Panc1 (cell line): ENCODE measurements around the gene C1orf50.

Source experiments
- POLR2AphosphoS5 ChIP-seq: IDR thresholded peaks from 2 replicates; pipeline ENCODE4 v1.6.1; 2012; ENCODE audit warnings: mild to moderate bottlenecking, low read depth, low read length, moderate library complexity
- SIN3A ChIP-seq: IDR thresholded peaks from 2 replicates; pipeline ENCODE4 v1.6.1; 2012; ENCODE audit warnings: low read depth, mild to moderate bottlenecking, low read length, moderate library complexity, borderline replicate concordance; ENCODE audit not compliant: insufficient read depth
- TCF7L2 ChIP-seq: IDR thresholded peaks from 2 replicates; pipeline ENCODE4 v1.6.1; 2011; ENCODE audit warnings: mild to moderate bottlenecking, low read depth, low read length, inconsistent platforms
- TF ChIP-seq, protein P1 (sequence below): fragments of 450-650 bp; IDR thresholded peaks from 2 replicates; pipeline ENCODE4 v1.5.1; 2017; ENCODE audit warnings: mild to moderate bottlenecking
- TF ChIP-seq, protein P2 (sequence below), 2 experiments: IDR thresholded peaks; 2 replicates each; pipeline ENCODE4 v1.6.1; 2011 to 2012; ENCODE audit warnings: low read depth in 2 of 2, control low read depth in 1 of 2, low read length in 1 of 2, mild to moderate bottlenecking in 1 of 2, moderate library complexity in 1 of 2; ENCODE audit not compliant: insufficient read depth in 1 of 2

DNA sequence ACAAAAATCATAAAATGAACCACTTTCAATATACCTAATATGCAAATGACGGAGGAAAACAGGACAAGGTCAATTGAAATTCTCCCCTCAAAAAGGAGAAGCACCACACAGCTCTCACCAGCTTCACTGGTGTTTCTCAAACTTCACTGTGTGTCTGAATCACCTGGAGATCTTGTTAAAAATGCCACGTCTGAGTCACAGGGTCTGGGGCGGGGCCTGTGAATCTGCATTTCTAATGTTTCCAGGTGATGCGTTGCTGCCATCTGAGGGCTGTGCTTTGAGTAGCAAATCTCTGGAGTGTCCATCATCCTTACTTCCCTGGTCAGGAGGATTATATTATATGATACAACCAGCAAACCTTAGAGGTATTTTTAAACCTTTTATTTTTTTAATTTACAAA lies 36.1 kb upstream of the C1orf50 start:
- TF ChIP-seq TCF7L2 (no peak), POLR2AphosphoS5 (no peak), SIN3A (no peak)
- TF ChIP-seq, protein P1, sequence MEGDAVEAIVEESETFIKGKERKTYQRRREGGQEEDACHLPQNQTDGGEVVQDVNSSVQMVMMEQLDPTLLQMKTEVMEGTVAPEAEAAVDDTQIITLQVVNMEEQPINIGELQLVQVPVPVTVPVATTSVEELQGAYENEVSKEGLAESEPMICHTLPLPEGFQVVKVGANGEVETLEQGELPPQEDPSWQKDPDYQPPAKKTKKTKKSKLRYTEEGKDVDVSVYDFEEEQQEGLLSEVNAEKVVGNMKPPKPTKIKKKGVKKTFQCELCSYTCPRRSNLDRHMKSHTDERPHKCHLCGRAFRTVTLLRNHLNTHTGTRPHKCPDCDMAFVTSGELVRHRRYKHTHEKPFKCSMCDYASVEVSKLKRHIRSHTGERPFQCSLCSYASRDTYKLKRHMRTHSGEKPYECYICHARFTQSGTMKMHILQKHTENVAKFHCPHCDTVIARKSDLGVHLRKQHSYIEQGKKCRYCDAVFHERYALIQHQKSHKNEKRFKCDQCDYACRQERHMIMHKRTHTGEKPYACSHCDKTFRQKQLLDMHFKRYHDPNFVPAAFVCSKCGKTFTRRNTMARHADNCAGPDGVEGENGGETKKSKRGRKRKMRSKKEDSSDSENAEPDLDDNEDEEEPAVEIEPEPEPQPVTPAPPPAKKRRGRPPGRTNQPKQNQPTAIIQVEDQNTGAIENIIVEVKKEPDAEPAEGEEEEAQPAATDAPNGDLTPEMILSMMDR, result no peak; the same call in 1 of the 2 replicates
- TF ChIP-seq, protein P2, sequence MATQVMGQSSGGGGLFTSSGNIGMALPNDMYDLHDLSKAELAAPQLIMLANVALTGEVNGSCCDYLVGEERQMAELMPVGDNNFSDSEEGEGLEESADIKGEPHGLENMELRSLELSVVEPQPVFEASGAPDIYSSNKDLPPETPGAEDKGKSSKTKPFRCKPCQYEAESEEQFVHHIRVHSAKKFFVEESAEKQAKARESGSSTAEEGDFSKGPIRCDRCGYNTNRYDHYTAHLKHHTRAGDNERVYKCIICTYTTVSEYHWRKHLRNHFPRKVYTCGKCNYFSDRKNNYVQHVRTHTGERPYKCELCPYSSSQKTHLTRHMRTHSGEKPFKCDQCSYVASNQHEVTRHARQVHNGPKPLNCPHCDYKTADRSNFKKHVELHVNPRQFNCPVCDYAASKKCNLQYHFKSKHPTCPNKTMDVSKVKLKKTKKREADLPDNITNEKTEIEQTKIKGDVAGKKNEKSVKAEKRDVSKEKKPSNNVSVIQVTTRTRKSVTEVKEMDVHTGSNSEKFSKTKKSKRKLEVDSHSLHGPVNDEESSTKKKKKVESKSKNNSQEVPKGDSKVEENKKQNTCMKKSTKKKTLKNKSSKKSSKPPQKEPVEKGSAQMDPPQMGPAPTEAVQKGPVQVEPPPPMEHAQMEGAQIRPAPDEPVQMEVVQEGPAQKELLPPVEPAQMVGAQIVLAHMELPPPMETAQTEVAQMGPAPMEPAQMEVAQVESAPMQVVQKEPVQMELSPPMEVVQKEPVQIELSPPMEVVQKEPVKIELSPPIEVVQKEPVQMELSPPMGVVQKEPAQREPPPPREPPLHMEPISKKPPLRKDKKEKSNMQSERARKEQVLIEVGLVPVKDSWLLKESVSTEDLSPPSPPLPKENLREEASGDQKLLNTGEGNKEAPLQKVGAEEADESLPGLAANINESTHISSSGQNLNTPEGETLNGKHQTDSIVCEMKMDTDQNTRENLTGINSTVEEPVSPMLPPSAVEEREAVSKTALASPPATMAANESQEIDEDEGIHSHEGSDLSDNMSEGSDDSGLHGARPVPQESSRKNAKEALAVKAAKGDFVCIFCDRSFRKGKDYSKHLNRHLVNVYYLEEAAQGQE (IDR thresholded peaks at IDR 0.05; ENCODE audit: insufficient read depth in 1 of 2, low read depth in 2 of 2, low read length in 1 of 2), result no peak
